K562 (cell line): ENCODE results near the gene TRIM14. TPM values are rescaled to one million over a fixed set of nuclear protein-coding genes. Genes with fewer than 3 reads are reported as not detected.

Source experiments
- CTCF ChIP-seq, 3 experiments: IDR thresholded peaks in 2 of 3; conservative IDR thresholded peaks in 1 of 3; 2 replicates each; pipeline ENCODE4 v1.5.1; 2011 to 2012; ENCODE audit warnings: low read length in 3 of 3, mild to moderate bottlenecking in 3 of 3, control low read depth in 2 of 3, improper control_type of control experiment in 1 of 3, inconsistent platforms in 1 of 3, low read depth in 1 of 3, mixed read lengths in 1 of 3, moderate library complexity in 1 of 3; ENCODE audit not compliant: insufficient read depth in 2 of 3
- HINFP ChIP-seq: fragments of 450-650 bp; conservative IDR thresholded peaks from 2 replicates; pipeline ENCODE4 v1.6.1; 2016; ENCODE audit warnings: missing genetic modification characterization, low read depth, mild to moderate bottlenecking, control low read depth, missing compliant biosample characterization
- LEF1 ChIP-seq: fragments of 450-650 bp; IDR thresholded peaks from 2 replicates; pipeline ENCODE4 v1.6.1; 2016; ENCODE audit warnings: mild to moderate bottlenecking
- MAZ ChIP-seq, 2 experiments: fragments of 450-650 bp in 1 of 2; sonication (generic) in 1 of 2; formaldehyde crosslinking; IDR thresholded peaks in 1 of 2; conservative IDR thresholded peaks in 1 of 2; 2 replicates each; pipeline versions ENCODE4 v1.4.0 to v1.5.0; 2020; ENCODE audit warnings: mild to moderate bottlenecking in 1 of 2, missing genetic modification reagents in 1 of 2
- MBD1 ChIP-seq: fragments of 250-450 bp; sonication (Bioruptor Pico); IDR thresholded peaks from 2 replicates; pipeline ENCODE4 v1.8.0; 2022; ENCODE audit warnings: inconsistent platforms
- MECOM ChIP-seq: fragments of 250-450 bp; sonication (Bioruptor Pico); IDR thresholded peaks from 2 replicates; pipeline ENCODE4 v1.8.0; 2022; ENCODE audit warnings: inconsistent platforms
- MITF ChIP-seq: IDR thresholded peaks from 2 replicates; pipeline ENCODE4 v1.6.1; 2014; ENCODE audit warnings: antibody characterized with exemption
- NFXL1 ChIP-seq: fragments of 450-650 bp; formaldehyde crosslinking; IDR thresholded peaks from 2 replicates; pipeline ENCODE4 v1.4.0; 2021; ENCODE audit warnings: mild to moderate bottlenecking
- POLR2AphosphoS2 ChIP-seq: IDR thresholded peaks from 2 replicates; pipeline ENCODE4 v1.6.1; 2012; ENCODE audit warnings: low read length, improper control_type of control experiment
- SOX6 ChIP-seq: fragments of 450-650 bp; IDR thresholded peaks from 2 replicates; pipeline ENCODE4 v1.6.1; 2014; ENCODE audit warnings: mild to moderate bottlenecking
- STAT5B ChIP-seq: fragments of 250-450 bp; sonication (Bioruptor Pico); IDR thresholded peaks from 2 replicates; pipeline ENCODE4 v1.8.0; 2021; ENCODE audit warnings: mild to moderate bottlenecking, inconsistent platforms
- STAT6 ChIP-seq: sonication (generic); formaldehyde crosslinking; IDR thresholded peaks from 2 replicates; pipeline ENCODE4 v1.8.1; 2023; ENCODE audit warnings: mild to moderate bottlenecking, missing genetic modification reagents
- TCF15 ChIP-seq: fragments of 250-450 bp; sonication (Bioruptor Pico); IDR thresholded peaks from 2 replicates; pipeline ENCODE4 v1.8.0; 2022; ENCODE audit warnings: moderate library complexity, mild to moderate bottlenecking, inconsistent platforms
- ZKSCAN8 ChIP-seq: fragments of 200-800 bp; sonication (Bioruptor generic); IDR thresholded peaks from 2 replicates; pipeline ENCODE4 v1.6.1; 2016; ENCODE audit warnings: missing genetic modification characterization, missing compliant biosample characterization
- ZNF239 ChIP-seq: fragments of 250-450 bp; sonication (Bioruptor Pico); IDR thresholded peaks from 2 replicates; pipeline ENCODE4 v1.4.0; 2020; ENCODE audit warnings: mild to moderate bottlenecking
- ZNF324 ChIP-seq: fragments of 250-450 bp; sonication (Bioruptor Pico); IDR thresholded peaks from 2 replicates; pipeline ENCODE4 v1.4.0; 2020; ENCODE audit warnings: mild to moderate bottlenecking
- ZNF41 ChIP-seq: fragments of 250-450 bp; sonication (Bioruptor Pico); conservative IDR thresholded peaks from 2 replicates; pipeline ENCODE4 v1.4.0; 2020; ENCODE audit warnings: mild to moderate bottlenecking
- polyA plus RNA-seq, 8 experiments: library from polyadenylated mRNA; depleted of rRNA in 4 of 8; stranded (reverse) in 5 of 8; unstranded in 3 of 8; fragments of >200 nt; fragmentation: Nextera tagmentation in 2 of 8; fragmentation: Illumina TruSeq in 1 of 8; extraction: Ambion mirVana in 2 of 8; extraction: Trizol in 1 of 8; gene quantifications; 2 replicates each; pipeline versions ENCODE4 v1.2.1 to v1.2.3, GENCODE V29; 2011 to 2014; ENCODE audit warnings: inconsistent platforms in 1 of 8, missing spikeins in 1 of 8
- total RNA-seq, 7 experiments: library from RNA; depleted of rRNA in 6 of 7; stranded (reverse); fragments of >200 nt in 6 of 7; fragmentation: Illumina TruSeq in 2 of 7; extraction: Trizol in 2 of 7; gene quantifications; 2 replicates each; pipeline versions ENCODE4 v1.2.1 to v1.2.3, GENCODE V29; 2011 to 2021; ENCODE audit warnings: low replicate concordance in 1 of 7

The TRIM14 gene
- total and polyA plus RNA-seq, 9 of the 15 experiments (the other 6 are each of a cell fraction or from before 2014, with no cell fraction given), result 7.6 to 41.0 (median 17.9) TPM

- TF ChIP-seq CTCF (IDR thresholded peaks at IDR 0.05 in 2 of 3, conservative IDR thresholded peaks at IDR 0.05 in 1 of 3; ENCODE audit: insufficient read depth in 2 of 3, low read depth in 1 of 3, low read length in 3 of 3) (no peak), MITF (no peak), STAT6 (no peak), TCF15 (peak; percentile 92), HINFP (tag) (peak; percentile 79), POLR2AphosphoS2 (no peak), LEF1 (no peak), MAZ (CRISPR knock-in tag; conservative IDR thresholded peaks at IDR 0.05 in 1 of 2, IDR thresholded peaks at IDR 0.05 in 1 of 2) (peak in 1 of 2 experiments; percentile 51; a peak in 2 of 4 replicates), SOX6 (no peak), MECOM (CRISPR knock-in tag) (peak; percentile 91), STAT5B (CRISPR knock-in tag) (peak; percentile 46; the same call in 1 of the 2 replicates), NFXL1 (CRISPR knock-in tag) (peak; percentile 80; the same call in 1 of the 2 replicates), ZNF41 (CRISPR knock-in tag) (peak; percentile 89), MBD1 (CRISPR knock-in tag) (0 out of 2 replicates have a peak, but pooled peaks have one; percentile 26), ZNF324 (CRISPR knock-in tag) (peak; percentile 56; the same call in 1 of the 2 replicates), ZNF239 (peak; percentile 81), ZKSCAN8 (CRISPR knock-in tag) (peak; percentile 66; the same call in 1 of the 2 replicates)
Observed at GRCh38 chr9:98050351-98050750, 68.7 kb downstream of the TRIM14 start (continued).
